HCT116 (cell line): ENCODE data around the gene NUDT8.

Experiments
- ATF3 ChIP-seq: IDR thresholded peaks from 2 replicates; pipeline ENCODE4 v1.6.1; 2012
- CTCF ChIP-seq, 3 experiments: fragments of 200-600 bp in 1 of 3; sonication (generic) in 1 of 3; IDR thresholded peaks in 2 of 3; conservative IDR thresholded peaks in 1 of 3; 2 replicates each; pipeline ENCODE4 v1.5.1; 2012 to 2017; ENCODE audit warnings: low read depth in 2 of 3, low read length in 2 of 3, antibody characterized with exemption in 1 of 3, borderline replicate concordance in 1 of 3, control low read depth in 1 of 3, mild to moderate bottlenecking in 1 of 3, mixed read lengths in 1 of 3, mixed run types in 1 of 3, moderate library complexity in 1 of 3; ENCODE audit not compliant: insufficient read depth in 1 of 3
- EZH2 ChIP-seq: fragments of 200-600 bp; sonication (generic); IDR thresholded peaks from 2 replicates; pipeline ENCODE4 v1.6.1; 2017; ENCODE audit warnings: antibody characterized with exemption, mixed run types
- EZH2phosphoT487 ChIP-seq: fragments of 200-600 bp; IDR thresholded peaks from 2 replicates; pipeline ENCODE4 v1.6.1; 2018; ENCODE audit warnings: antibody characterized with exemption, borderline replicate concordance
- POLR2A ChIP-seq: IDR thresholded peaks from 2 replicates; pipeline ENCODE4 v1.7.0; 2011; ENCODE audit warnings: borderline replicate concordance; ENCODE audit not compliant: insufficient read depth, insufficient read length; ENCODE audit errors: extremely low read depth
- REST ChIP-seq: IDR thresholded peaks from 2 replicates; pipeline ENCODE4 v1.6.1; 2012; ENCODE audit warnings: low read depth
- YY1 ChIP-seq: IDR thresholded peaks from 2 replicates; pipeline ENCODE4 v1.6.1; 2011; ENCODE audit warnings: low read length, low read depth, moderate library complexity, mild to moderate bottlenecking; ENCODE audit not compliant: insufficient replicate concordance; ENCODE audit errors: extremely low read depth
- ZNF274 ChIP-seq: fragments of 200-500 bp; sonication (Bioruptor generic); IDR thresholded peaks from 2 replicates; pipeline ENCODE4 v1.6.1; 2014; ENCODE audit warnings: mild to moderate bottlenecking, low read depth, low read length, inconsistent platforms

- no peak for TF ChIP-seq EZH2
- no peak for TF ChIP-seq CTCF (IDR thresholded peaks at IDR 0.05 in 2 of 3, conservative IDR thresholded peaks at IDR 0.05 in 1 of 3; ENCODE audit: borderline replicate concordance in 1 of 3, insufficient read depth in 1 of 3, low read depth in 2 of 3, low read length in 2 of 3)
- no peak for TF ChIP-seq ZNF274
- TF ChIP-seq ATF3: no peak
- TF ChIP-seq EZH2phosphoT487: no peak
- no peak for TF ChIP-seq POLR2A
- TF ChIP-seq REST: no peak
- TF ChIP-seq YY1: no peak
Observed at GRCh38 chr11:67611165-67611564, 18.6 kb downstream of the NUDT8 start.
